ENCODE results near the gene KCTD19.

DNA sequence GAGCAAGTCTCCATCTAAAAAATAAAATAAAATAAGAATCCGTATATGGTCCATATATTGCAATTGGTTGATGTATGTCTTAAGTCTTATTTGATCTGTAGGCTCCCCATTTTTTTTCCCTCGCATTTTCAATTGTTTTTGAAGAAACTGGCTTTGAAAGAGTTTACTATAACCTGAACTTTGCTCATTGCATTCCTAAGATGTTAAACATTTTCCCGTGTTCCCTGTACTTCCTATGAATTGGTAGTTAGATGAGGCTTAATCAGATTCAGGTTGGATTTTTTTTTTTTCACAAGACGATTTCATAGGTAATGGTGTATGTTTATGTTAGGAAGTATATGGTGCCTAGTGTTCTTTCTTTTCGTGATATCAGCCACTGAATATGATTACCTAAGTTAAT lies 3.4 kb upstream of the KCTD19 start:
- TF ChIP-seq, protein P1, sequence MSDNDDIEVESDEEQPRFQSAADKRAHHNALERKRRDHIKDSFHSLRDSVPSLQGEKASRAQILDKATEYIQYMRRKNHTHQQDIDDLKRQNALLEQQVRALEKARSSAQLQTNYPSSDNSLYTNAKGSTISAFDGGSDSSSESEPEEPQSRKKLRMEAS (IDR thresholded peaks at IDR 0.05), result no peak
- no peak for TF ChIP-seq TAF1 (IDR thresholded peaks at IDR 0.05; ENCODE audit: low read depth)
- TF ChIP-seq EP300 (IDR thresholded peaks at IDR 0.05; ENCODE audit: borderline replicate concordance), result no peak
- TF ChIP-seq FOXM1 (IDR thresholded peaks at IDR 0.05; ENCODE audit: borderline replicate concordance, low read depth), result no peak
- no peak for TF ChIP-seq CEBPB (IDR thresholded peaks at IDR 0.05)
- TF ChIP-seq TCF12 (IDR thresholded peaks at IDR 0.05; ENCODE audit: low read depth), result no peak
- no peak for TF ChIP-seq CREB1 (IDR thresholded peaks at IDR 0.05; ENCODE audit: low read depth)
- no peak for TF ChIP-seq NFIC (IDR thresholded peaks at IDR 0.05)
- TF ChIP-seq, protein P2, sequence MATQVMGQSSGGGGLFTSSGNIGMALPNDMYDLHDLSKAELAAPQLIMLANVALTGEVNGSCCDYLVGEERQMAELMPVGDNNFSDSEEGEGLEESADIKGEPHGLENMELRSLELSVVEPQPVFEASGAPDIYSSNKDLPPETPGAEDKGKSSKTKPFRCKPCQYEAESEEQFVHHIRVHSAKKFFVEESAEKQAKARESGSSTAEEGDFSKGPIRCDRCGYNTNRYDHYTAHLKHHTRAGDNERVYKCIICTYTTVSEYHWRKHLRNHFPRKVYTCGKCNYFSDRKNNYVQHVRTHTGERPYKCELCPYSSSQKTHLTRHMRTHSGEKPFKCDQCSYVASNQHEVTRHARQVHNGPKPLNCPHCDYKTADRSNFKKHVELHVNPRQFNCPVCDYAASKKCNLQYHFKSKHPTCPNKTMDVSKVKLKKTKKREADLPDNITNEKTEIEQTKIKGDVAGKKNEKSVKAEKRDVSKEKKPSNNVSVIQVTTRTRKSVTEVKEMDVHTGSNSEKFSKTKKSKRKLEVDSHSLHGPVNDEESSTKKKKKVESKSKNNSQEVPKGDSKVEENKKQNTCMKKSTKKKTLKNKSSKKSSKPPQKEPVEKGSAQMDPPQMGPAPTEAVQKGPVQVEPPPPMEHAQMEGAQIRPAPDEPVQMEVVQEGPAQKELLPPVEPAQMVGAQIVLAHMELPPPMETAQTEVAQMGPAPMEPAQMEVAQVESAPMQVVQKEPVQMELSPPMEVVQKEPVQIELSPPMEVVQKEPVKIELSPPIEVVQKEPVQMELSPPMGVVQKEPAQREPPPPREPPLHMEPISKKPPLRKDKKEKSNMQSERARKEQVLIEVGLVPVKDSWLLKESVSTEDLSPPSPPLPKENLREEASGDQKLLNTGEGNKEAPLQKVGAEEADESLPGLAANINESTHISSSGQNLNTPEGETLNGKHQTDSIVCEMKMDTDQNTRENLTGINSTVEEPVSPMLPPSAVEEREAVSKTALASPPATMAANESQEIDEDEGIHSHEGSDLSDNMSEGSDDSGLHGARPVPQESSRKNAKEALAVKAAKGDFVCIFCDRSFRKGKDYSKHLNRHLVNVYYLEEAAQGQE (IDR thresholded peaks at IDR 0.05; ENCODE audit: low read depth), result no peak
- no peak for TF ChIP-seq YY1 (IDR thresholded peaks at IDR 0.05; ENCODE audit: low read depth)
- TF ChIP-seq EGR1 (IDR thresholded peaks at IDR 0.05), result no peak
- no peak for TF ChIP-seq TEAD4 (IDR thresholded peaks at IDR 0.05)
- TF ChIP-seq RAD21 (IDR thresholded peaks at IDR 0.05; ENCODE audit: low read depth), result no peak
- TF ChIP-seq, protein P3, sequence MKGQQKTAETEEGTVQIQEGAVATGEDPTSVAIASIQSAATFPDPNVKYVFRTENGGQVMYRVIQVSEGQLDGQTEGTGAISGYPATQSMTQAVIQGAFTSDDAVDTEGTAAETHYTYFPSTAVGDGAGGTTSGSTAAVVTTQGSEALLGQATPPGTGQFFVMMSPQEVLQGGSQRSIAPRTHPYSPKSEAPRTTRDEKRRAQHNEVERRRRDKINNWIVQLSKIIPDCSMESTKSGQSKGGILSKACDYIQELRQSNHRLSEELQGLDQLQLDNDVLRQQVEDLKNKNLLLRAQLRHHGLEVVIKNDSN (IDR thresholded peaks at IDR 0.05), result no peak

All from Ishikawa (cell line).